HUES64 (cell line): Measurements from ENCODE around the gene DNAI2. TPM values are rescaled to one million over a fixed set of nuclear protein-coding genes. Genes with fewer than 3 reads are reported as not detected.

Source experiments
- H3K27ac ChIP-seq: 2 replicates; pipeline ENCODE4 v1.7.0; 2013; ENCODE audit warnings: low read depth, low read length, inconsistent platforms
- H3K27me3 ChIP-seq: 2 replicates; pipeline ENCODE4 v1.6.1; 2013; ENCODE audit warnings: mild to moderate bottlenecking, low read length; ENCODE audit not compliant: insufficient read depth
- H3K36me3 ChIP-seq: 2 replicates; pipeline ENCODE4 v1.6.1; 2013; ENCODE audit warnings: mild to moderate bottlenecking, low read length; ENCODE audit not compliant: insufficient read depth
- H3K4me1 ChIP-seq: 2 replicates; pipeline ENCODE4 v1.6.1; 2013; ENCODE audit warnings: mild to moderate bottlenecking, low read length, moderate library complexity; ENCODE audit not compliant: insufficient read depth
- H3K4me3 ChIP-seq: 2 replicates; pipeline ENCODE4 v1.5.1; 2013; ENCODE audit warnings: mild to moderate bottlenecking, low read length, moderate library complexity
- H3K9ac ChIP-seq: 2 replicates; pipeline ENCODE4 v1.6.1; 2013; ENCODE audit warnings: mild to moderate bottlenecking, low read depth, low read length
- H3K9me3 ChIP-seq: 2 replicates; pipeline ENCODE4 v1.6.1; 2013; ENCODE audit warnings: low read depth, low read length; ENCODE audit not compliant: insufficient read depth
- WGBS: fragments of 150-250, 120-280 bp; methylation state at CpG from one replicate; pipeline ENCODE4 v1.1.7; 2013; ENCODE audit warnings: missing lambda C conversion rate; 5-methylcytosine and 5-hydroxymethylcytosine counted together
- polyA plus RNA-seq, 2 experiments: library from polyadenylated mRNA; stranded (reverse); fragments of 50-300 nt; gene quantifications; one replicate each; pipeline ENCODE4 v1.2.3, GENCODE V29; 2013

The DNAI2 gene
- polyA plus RNA-seq (2013, experiment 1 of 2): not detected
- polyA plus RNA-seq (2013, experiment 2 of 2): 0.13 TPM

- peaks cover 17% of the 10 kb centered on the region for H3K27me3 ChIP-seq
- WGBS: 22% methylated on average over 33 of the region's 33 CpGs
- no peak within 1 kb of the TSS for H3K9ac ChIP-seq
- peak within 1 kb of the TSS; percentile 38 for H3K4me3 ChIP-seq
- H3K36me3 ChIP-seq: no peaks in the 10 kb centered on the region
- H3K9me3 ChIP-seq: no peaks in the 10 kb centered on the region
- H3K27ac ChIP-seq: no peak within 1 kb of the TSS
- peaks cover 20% of the 10 kb centered on the region; the same call in 1 of the 2 replicates for H3K4me1 ChIP-seq
Observed at GRCh38 chr17:74274060-74274708, at the start of gene DNAI2. Gene DNAI2, plus strand, starts transcription at chr17:74274234. Its CDS starts 7,584 bp downstream, at chr17:74281818.

DNA sequence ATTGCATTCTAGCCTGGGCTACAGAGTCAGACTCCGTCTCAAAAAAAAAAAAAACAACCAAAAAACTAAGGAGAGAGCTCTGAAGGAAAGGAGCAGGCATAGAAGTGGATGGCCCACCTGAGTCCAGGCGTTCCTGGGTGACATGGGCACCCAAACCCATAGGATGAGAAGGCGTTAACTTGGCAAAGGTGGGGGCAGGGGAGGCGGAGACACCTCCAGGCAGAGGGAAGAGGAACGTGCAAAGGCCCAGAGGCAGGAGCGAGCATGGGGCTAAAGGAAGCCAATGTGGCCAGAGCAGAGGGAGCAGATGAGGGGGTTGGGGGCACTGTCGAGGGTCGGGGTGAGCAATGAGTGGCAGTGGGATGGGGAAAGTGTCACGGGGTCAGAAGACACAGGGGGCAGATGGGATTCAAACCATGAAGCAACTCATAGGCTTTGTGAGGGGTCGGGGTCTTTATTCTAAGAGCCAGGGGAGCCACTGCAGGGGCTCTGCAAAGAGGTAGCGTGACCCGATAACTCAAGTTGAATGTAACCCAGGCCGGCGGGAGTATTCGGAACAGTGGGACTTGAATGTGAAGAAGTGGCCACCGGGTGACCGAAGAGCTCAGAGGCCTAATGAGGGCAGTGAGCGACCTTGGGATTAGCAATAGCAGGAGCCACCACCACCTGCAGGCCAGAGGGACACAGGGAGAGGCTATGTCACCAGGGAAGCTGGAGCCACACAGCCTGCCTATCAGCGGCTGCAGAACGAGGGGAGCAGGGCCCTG is 48.9 kb upstream of the DNAI2 start:
- H3K27me3 ChIP-seq: no peaks in the 10 kb centered on the region
- no peaks in the 10 kb centered on the region for H3K36me3 ChIP-seq
- WGBS: 92% methylated on average over 20 of the region's 20 CpGs
- H3K4me1 ChIP-seq: no peaks in the 10 kb centered on the region
- no peaks in the 10 kb centered on the region for H3K9me3 ChIP-seq
- no peak overlapping the region for H3K4me3 ChIP-seq
- H3K27ac ChIP-seq: no peak overlapping the region
- no peak overlapping the region for H3K9ac ChIP-seq

DNA sequence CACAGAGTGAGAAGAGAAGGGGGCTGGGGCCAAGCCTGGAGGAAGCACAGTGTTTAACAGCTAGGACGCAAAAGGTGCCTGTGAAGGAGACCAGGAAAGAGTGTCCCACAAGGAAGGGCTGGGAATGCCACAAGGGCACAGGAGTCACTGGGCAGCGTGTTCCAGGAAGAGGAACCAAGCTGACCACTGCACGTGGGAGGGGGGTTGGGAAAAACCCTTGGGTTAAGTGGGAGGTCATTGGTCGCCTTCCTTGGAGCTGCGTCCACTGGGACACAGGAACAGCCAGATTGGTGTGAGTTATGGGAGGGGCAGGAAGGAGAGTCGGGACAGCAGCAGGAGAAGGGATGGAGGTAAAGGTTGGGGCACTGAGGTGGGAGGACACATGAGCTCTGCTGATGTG is 47.8 kb upstream of the DNAI2 start:
- Histone ChIP-seq H3K4me3 (no peak overlapping the region), H3K4me1 (no peaks in the 10 kb centered on the region), H3K27ac (no peak overlapping the region), H3K9ac (no peak overlapping the region), H3K9me3 (no peaks in the 10 kb centered on the region), H3K27me3 (no peaks in the 10 kb centered on the region), H3K36me3 (no peaks in the 10 kb centered on the region)
- WGBS: 87% methylated on average over 6 of the region's 6 CpGs

- WGBS: 94% methylated on average over 9 of the region's 10 CpGs
- H3K36me3 ChIP-seq: no peaks in the 10 kb centered on the region
- H3K4me1 ChIP-seq: no peaks in the 10 kb centered on the region
Observed at GRCh38 chr17:74227271-74228080, 46.6 kb upstream of the DNAI2 start.

DNA sequence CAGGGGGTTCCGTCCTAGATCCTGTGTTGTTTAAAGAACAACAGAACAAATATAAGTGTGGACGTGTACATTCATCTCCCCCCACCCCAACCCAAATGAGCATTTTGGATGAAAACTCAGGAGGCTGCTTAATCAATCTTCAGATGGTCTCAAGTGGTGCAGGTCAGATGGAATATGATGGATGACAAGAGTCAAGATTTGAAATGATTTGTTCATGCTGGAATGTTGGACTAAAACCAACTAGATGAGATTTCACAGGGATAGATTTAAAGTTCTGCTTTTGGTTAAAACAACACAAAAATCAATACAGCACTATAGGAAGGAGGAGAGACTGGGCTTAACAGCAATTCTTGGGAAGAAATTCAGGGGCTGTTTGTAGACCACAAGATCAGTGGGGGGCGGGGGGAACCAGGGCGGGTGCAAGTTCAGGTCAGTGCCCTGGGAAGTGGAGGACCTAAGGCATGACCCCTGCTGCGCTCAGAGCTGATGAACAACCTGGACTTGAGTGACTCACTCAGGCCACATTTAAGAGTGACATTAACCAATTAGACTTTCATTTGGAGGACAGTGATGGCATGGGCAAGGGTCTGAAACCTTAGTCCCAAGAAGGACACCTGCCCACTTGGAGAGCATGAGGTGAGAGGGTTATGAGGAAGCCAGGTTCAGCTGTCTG is 45.6 kb upstream of the DNAI2 start:
- H3K9me3 ChIP-seq: no peaks in the 10 kb centered on the region
- no peak overlapping the region for H3K27ac ChIP-seq
- 92% methylated on average over 4 of the region's 5 CpGs for WGBS
- H3K36me3 ChIP-seq: no peaks in the 10 kb centered on the region
- H3K4me3 ChIP-seq: no peak overlapping the region
- H3K9ac ChIP-seq: no peak overlapping the region
- no peaks in the 10 kb centered on the region for H3K4me1 ChIP-seq
- H3K27me3 ChIP-seq: no peaks in the 10 kb centered on the region

More at GRCh38 chr17:74227271-74228080, 46.6 kb upstream of the DNAI2 start:
- H3K9ac ChIP-seq: no peak overlapping the region
- no peaks in the 10 kb centered on the region for H3K9me3 ChIP-seq
- no peak overlapping the region for H3K27ac ChIP-seq
- H3K4me3 ChIP-seq: no peak overlapping the region
- H3K27me3 ChIP-seq: no peaks in the 10 kb centered on the region

GRCh38 chr17:74230896-74231295 is 43.1 kb upstream of the DNAI2 start:
- WGBS: 94% methylated on average over 16 of the region's 16 CpGs
- H3K9ac ChIP-seq: no peak overlapping the region
- H3K27ac ChIP-seq: no peak overlapping the region
- no peaks in the 10 kb centered on the region for H3K27me3 ChIP-seq
- no peaks in the 10 kb centered on the region for H3K36me3 ChIP-seq
- no peak overlapping the region for H3K4me3 ChIP-seq
- H3K4me1 ChIP-seq: no peaks in the 10 kb centered on the region
- no peaks in the 10 kb centered on the region for H3K9me3 ChIP-seq

DNA sequence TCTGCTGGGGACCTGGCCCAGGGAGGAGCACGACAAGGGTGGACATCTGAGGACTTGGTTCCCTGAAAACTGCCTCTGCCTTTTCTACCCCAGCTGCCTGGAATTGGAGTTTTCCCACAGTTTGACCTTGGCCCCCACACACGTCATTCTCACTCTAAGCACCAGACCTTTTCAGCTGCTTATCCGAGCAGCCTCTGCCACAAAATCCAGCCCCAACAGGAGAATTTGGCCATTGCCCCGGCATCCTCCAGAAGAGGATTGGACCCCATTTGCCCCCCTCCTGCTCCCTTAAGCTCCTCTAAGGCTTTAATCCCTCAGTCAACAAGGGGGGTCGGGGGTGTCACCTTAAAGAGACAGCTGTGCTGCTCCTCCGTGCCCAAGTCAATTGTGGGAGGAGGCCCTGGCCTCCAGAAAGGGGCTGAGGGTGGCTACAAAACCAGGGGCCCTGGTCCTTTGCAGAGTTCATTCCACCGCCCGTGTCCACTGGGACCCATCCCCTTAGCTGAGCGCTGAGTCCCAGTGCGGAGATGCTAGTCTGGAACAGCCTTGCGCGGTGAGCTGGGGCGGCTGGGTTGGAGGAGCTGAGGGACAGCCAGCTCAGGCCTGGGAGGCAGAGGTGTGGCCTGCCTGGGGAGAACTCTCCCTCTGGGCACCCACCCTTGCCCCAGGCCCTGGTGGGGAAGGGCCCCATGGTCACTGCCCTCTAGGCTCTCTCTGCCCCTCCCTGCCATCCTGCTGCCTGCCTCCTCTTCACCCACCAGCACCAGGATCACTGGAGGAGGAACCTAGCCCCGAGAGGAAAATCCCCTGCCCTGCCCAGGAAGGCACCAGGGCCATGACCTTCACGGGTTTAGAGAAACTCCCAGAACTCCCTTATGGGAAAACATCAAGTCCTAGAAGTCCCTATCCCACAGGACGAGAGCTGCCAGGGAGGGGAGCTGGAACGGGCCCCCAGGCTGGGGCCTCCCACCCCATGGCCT is 41.8 kb upstream of the DNAI2 start:
- Histone ChIP-seq H3K4me3 (no peak overlapping the region), H3K9ac (no peak overlapping the region), H3K4me1 (no peaks in the 10 kb centered on the region), H3K27me3 (no peaks in the 10 kb centered on the region), H3K9me3 (no peaks in the 10 kb centered on the region), H3K27ac (no peak overlapping the region), H3K36me3 (no peaks in the 10 kb centered on the region)
- WGBS: 86% methylated on average over 17 of the region's 17 CpGs

DNA sequence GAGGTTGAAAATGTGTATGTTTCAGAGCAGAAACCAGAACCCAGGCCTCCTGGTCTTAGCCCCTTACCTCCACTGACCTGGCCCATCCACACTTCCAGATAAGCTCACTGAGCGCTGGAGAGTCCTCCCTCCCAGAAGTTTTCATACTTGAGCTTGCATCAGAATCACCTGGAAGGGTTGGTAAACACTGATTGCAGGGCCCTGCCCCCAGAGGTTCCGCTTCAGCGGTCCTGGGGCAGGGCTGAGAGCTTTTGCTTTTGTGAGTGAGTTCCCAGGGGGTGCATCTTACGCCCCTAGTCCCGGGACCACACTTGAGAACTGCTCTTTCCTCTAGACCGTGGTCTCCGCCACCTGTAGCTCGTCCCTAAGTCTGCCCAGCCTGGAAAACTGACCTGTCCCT is 40.1 kb upstream of the DNAI2 start:
- H3K9ac ChIP-seq: no peak overlapping the region
- H3K4me1 ChIP-seq: no peaks in the 10 kb centered on the region
- H3K9me3 ChIP-seq: no peaks in the 10 kb centered on the region
- H3K27ac ChIP-seq: no peak overlapping the region
- H3K4me3 ChIP-seq: no peak overlapping the region
- no peaks in the 10 kb centered on the region for H3K36me3 ChIP-seq
- H3K27me3 ChIP-seq: no peaks in the 10 kb centered on the region
- WGBS: 86% methylated on average over 8 of the region's 8 CpGs

GRCh38 chr17:74234486-74234885 is 39.5 kb upstream of the DNAI2 start:
- no peaks in the 10 kb centered on the region for H3K36me3 ChIP-seq
- H3K4me1 ChIP-seq: no peaks in the 10 kb centered on the region
- H3K27me3 ChIP-seq: no peaks in the 10 kb centered on the region
- H3K9ac ChIP-seq: no peak overlapping the region
- no CpG with 5 or more reads among the region's 1 CpG for WGBS
- H3K27ac ChIP-seq: no peak overlapping the region
- H3K4me3 ChIP-seq: no peak overlapping the region
- no peaks in the 10 kb centered on the region for H3K9me3 ChIP-seq

- Histone ChIP-seq H3K27ac (no peak overlapping the region), H3K4me3 (no peak overlapping the region), H3K4me1 (no peaks in the 10 kb centered on the region), H3K36me3 (no peaks in the 10 kb centered on the region), H3K27me3 (no peaks in the 10 kb centered on the region), H3K9me3 (no peaks in the 10 kb centered on the region), H3K9ac (no peak overlapping the region)
- WGBS: 92% methylated on average over 19 of the region's 19 CpGs
Observed at GRCh38 chr17:74235040-74235581, 38.9 kb upstream of the DNAI2 start.
